DND-41 (cell line): ENCODE results near the gene PLOD2.

Experiments
- ATAC-seq: fragments of 200-7000 bp; cut with Tn5 transposase; 3 replicates; pipeline ENCODE4 v1.9.1; 2021; ENCODE audit warnings: low read depth; ENCODE audit not compliant: insufficient read depth
- DNase-seq: peaks from one replicate; pipeline ENCODE4 v3.0.0-alpha.2; 2020
- H2AFZ ChIP-seq: 2 replicates; pipeline ENCODE4 v1.6.0; 2012; ENCODE audit warnings: low read depth, low read length
- H3K27ac ChIP-seq: 2 replicates; pipeline ENCODE4 v1.5.1; 2012; ENCODE audit warnings: low read length, inconsistent platforms
- H3K27me3 ChIP-seq: fragments of 200-600 bp; sonication (generic); 2 replicates; pipeline ENCODE4 v1.6.0; 2012; ENCODE audit warnings: low read length, mild to moderate bottlenecking, inconsistent platforms; ENCODE audit not compliant: insufficient read depth, poor library complexity
- H3K36me3 ChIP-seq: 2 replicates; pipeline ENCODE4 v1.5.1; 2012; ENCODE audit warnings: low read length, inconsistent platforms; ENCODE audit not compliant: insufficient read depth
- H3K4me1 ChIP-seq: 2 replicates; pipeline ENCODE4 v1.5.1; 2012; ENCODE audit warnings: mild to moderate bottlenecking, low read length; ENCODE audit not compliant: insufficient read depth
- H3K4me2 ChIP-seq: 2 replicates; pipeline ENCODE4 v1.6.0; 2012; ENCODE audit warnings: mild to moderate bottlenecking, moderate library complexity, low read length, inconsistent platforms; ENCODE audit not compliant: insufficient read depth
- H3K4me3 ChIP-seq, 2 experiments: fragments of 200-600 bp in 1 of 2; shearing (Covaris generic) in 1 of 2; 2 replicates each; pipeline ENCODE4 v1.5.1; 2012 to 2016; ENCODE audit warnings: inconsistent platforms in 2 of 2, low read length in 2 of 2, mild to moderate bottlenecking in 2 of 2, low read depth in 1 of 2, moderate library complexity in 1 of 2
- H3K79me2 ChIP-seq: 2 replicates; pipeline ENCODE4 v1.6.0; 2012; ENCODE audit warnings: low read length, inconsistent platforms; ENCODE audit not compliant: insufficient read depth
- H3K9ac ChIP-seq: 2 replicates; pipeline ENCODE4 v1.6.0; 2012; ENCODE audit warnings: low read depth, mild to moderate bottlenecking, inconsistent platforms, low read length, moderate library complexity
- H3K9me3 ChIP-seq: 2 replicates; pipeline ENCODE4 v1.5.1; 2012; ENCODE audit warnings: low read length, moderate library complexity, mild to moderate bottlenecking, inconsistent platforms; ENCODE audit not compliant: insufficient read depth, severe bottlenecking
- H4K20me1 ChIP-seq: 2 replicates; pipeline ENCODE4 v1.6.0; 2012; ENCODE audit warnings: low read length; ENCODE audit not compliant: insufficient read depth
- CTCF ChIP-seq: IDR thresholded peaks from 2 replicates; pipeline ENCODE4 v1.5.1; 2012; ENCODE audit warnings: borderline replicate concordance, low read length, moderate library complexity, mild to moderate bottlenecking; ENCODE audit not compliant: poor library complexity, severe bottlenecking; ENCODE audit errors: extremely low read depth
- EZH2 ChIP-seq: IDR thresholded peaks from 3 replicates; pipeline ENCODE4 v1.6.1; 2012; ENCODE audit warnings: borderline replicate concordance, low read depth, mild to moderate bottlenecking, moderate library complexity, low read length, inconsistent platforms; ENCODE audit not compliant: severe bottlenecking

PLOD2 gene

GRCh38 chr3:146036281-146036680 is 124.7 kb downstream of the PLOD2 start:
- Histone ChIP-seq H3K79me2 (no peaks in the 10 kb centered on the region), H4K20me1 (no peaks in the 10 kb centered on the region), H3K9me3 (no peaks in the 10 kb centered on the region), H3K4me3 (no peak overlapping the region), H3K36me3 (no peaks in the 10 kb centered on the region), H3K27me3 (no peaks in the 10 kb centered on the region), H3K27ac (no peak overlapping the region), H2AFZ (no peak overlapping the region), H3K9ac (no peak overlapping the region), H3K4me2 (no peak overlapping the region), H3K4me1 (no peaks in the 10 kb centered on the region)
- DNase-seq (no peak), ATAC-seq (no peak)
- TF ChIP-seq CTCF (no peak), EZH2 (no peak)

- H3K4me3 ChIP-seq = no peak overlapping the region
- no peak overlapping the region for H2AFZ ChIP-seq
- ATAC-seq (no peak), DNase-seq (no peak)
- no peaks in the 10 kb centered on the region for H3K27me3 ChIP-seq
- no peaks in the 10 kb centered on the region for H3K9me3 ChIP-seq
- no peak overlapping the region for H3K4me2 ChIP-seq
- no peak overlapping the region for H3K27ac ChIP-seq
- no peaks in the 10 kb centered on the region for H3K79me2 ChIP-seq
- H3K4me1 ChIP-seq = no peaks in the 10 kb centered on the region
- H3K36me3 ChIP-seq = no peaks in the 10 kb centered on the region
- H4K20me1 ChIP-seq = no peaks in the 10 kb centered on the region
- TF ChIP-seq EZH2 (no peak), CTCF (no peak)
- no peak overlapping the region for H3K9ac ChIP-seq
Observed at GRCh38 chr3:146035366-146035765, 125.6 kb downstream of the PLOD2 start.

GRCh38 chr3:146033950-146034349 is 127.0 kb downstream of the PLOD2 start:
- no peaks in the 10 kb centered on the region for H3K36me3 ChIP-seq
- no peak for ATAC-seq
- H3K4me3 ChIP-seq = no peak overlapping the region
- TF ChIP-seq EZH2 (no peak), CTCF (no peak)
- DNase-seq = no peak
- H4K20me1 ChIP-seq = no peaks in the 10 kb centered on the region
- no peak overlapping the region for H3K4me2 ChIP-seq
- no peaks in the 10 kb centered on the region for H3K27me3 ChIP-seq
- no peak overlapping the region for H3K9ac ChIP-seq
- H2AFZ ChIP-seq = no peak overlapping the region
- no peak overlapping the region for H3K27ac ChIP-seq
- no peaks in the 10 kb centered on the region for H3K79me2 ChIP-seq
- no peaks in the 10 kb centered on the region for H3K4me1 ChIP-seq
- no peaks in the 10 kb centered on the region for H3K9me3 ChIP-seq

GRCh38 chr3:146026547-146026946 is 134.4 kb downstream of the PLOD2 start:
- no peaks in the 10 kb centered on the region for H4K20me1 ChIP-seq
- H3K4me1 ChIP-seq = no peaks in the 10 kb centered on the region
- no peaks in the 10 kb centered on the region for H3K79me2 ChIP-seq
- no peaks in the 10 kb centered on the region for H3K27me3 ChIP-seq
- no peak overlapping the region for H3K4me2 ChIP-seq
- H3K9me3 ChIP-seq = no peaks in the 10 kb centered on the region
- no peak for DNase-seq
- no peak overlapping the region for H3K4me3 ChIP-seq
- no peaks in the 10 kb centered on the region for H3K36me3 ChIP-seq
- H3K27ac ChIP-seq = no peak overlapping the region
- no peak for ATAC-seq
- H3K9ac ChIP-seq = no peak overlapping the region
- no peak overlapping the region for H2AFZ ChIP-seq
- TF ChIP-seq EZH2 (no peak), CTCF (no peak)
